ENCODE data around the gene ATP2C1.
A peak's percentile ranks its signal among the peaks of the same experiment; 100 is the strongest.
"Not testable (repeated sequence)": the region's sequence is repeated elsewhere in the genome, so short reads cannot be mapped to it uniquely, and the experiment has no call there.

ATP2C1 gene

DNA sequence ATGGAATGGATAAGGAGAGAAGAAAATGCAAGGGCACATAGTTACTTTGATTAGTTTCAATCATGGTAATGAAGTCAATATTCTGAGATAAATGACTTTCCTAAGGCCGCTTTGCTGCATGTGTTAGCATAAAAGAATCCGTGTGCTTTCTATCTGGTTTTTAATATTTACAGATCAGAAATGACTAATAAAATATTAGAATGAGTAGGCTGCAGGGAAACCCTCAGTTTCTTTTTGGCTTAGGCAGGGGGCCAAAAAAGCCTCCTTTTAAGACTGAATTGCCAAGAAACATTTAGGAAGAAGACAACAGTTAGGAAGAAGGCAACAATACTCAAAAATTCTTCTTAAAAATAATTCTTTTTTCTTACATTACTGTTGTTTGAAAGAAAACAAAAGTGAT, 144.4 kb downstream of the ATP2C1 start:
- Histone ChIP-seq H3K27ac (ENCODE audit: low read depth, low read length) (no peak overlapping the region), H3K4me2 (ENCODE audit: low read depth, low read length, poor library complexity, severe bottlenecking) (no peak overlapping the region)

DNA sequence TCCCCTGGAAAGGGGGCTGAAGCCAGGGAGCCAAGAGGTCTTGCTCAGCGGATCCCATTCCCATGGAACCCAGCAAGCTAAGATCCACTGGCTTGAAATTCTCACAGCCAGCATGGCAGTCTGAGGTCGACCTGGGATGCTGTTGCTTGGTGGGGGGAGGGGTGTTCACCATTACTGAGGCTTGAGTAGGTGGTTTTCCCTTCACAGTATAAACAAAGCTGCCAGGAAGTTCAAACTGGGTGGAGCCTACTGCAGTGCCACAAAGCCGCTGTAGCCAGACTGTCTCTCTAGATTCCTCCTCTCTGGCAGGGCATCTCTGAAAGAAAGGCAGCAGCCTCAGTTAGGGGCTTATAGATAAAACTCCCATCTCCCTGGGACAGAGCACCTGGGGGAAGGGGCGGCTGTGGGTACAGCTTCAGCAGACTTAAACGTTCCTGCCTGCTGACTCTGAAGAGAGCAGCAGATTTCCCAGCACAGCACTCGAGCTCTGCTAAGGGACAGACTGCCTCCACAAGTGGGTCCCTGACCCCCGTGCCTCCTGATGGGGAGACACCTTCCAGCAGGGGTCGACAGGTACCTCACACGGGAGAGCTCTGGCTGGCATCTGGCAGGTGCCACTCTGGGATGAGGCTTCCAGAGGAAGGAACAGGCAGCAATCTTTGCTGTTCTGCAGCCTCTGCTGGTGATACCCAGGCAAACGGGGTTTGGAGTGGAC, 148.5 kb downstream of the ATP2C1 start:
- not testable (repeated sequence) for H4K20me1 ChIP-seq (ENCODE audit: low read depth, low read length); H3K9me2 ChIP-seq (replicated peaks; ENCODE audit: insufficient read depth, low read length); H3K36me3 ChIP-seq (ENCODE audit: low read length); H3K27ac ChIP-seq (ENCODE audit: low read depth, low read length); H3K27me3 ChIP-seq (ENCODE audit: low read length); H3K4me2 ChIP-seq (ENCODE audit: low read depth, low read length, poor library complexity, severe bottlenecking); H3F3A ChIP-seq (ENCODE audit: insufficient read depth); H3K4me3 ChIP-seq (ENCODE audit: insufficient read depth, low read length, poor library complexity, severe bottlenecking); H3K9ac ChIP-seq (ENCODE audit: low read length); H3K9me3 ChIP-seq (ENCODE audit: insufficient read depth, low read length); H2AFZ ChIP-seq (ENCODE audit: low read depth, low read length, severe bottlenecking); H3K79me2 ChIP-seq (ENCODE audit: insufficient read depth, low read length)

More for the DNA sequence above, 144.4 kb downstream of the ATP2C1 start:
- Histone ChIP-seq H3F3A (ENCODE audit: insufficient read depth) (no peaks in the 10 kb centered on the region), H3K9me3 (ENCODE audit: insufficient read depth, low read length) (no peaks in the 10 kb centered on the region), H3K9me2 (replicated peaks; ENCODE audit: insufficient read depth, low read length) (no peaks in the 10 kb centered on the region), H3K79me2 (ENCODE audit: insufficient read depth, low read length) (no peaks in the 10 kb centered on the region), H2AFZ (ENCODE audit: low read depth, low read length, severe bottlenecking) (no peak overlapping the region), H3K9ac (ENCODE audit: low read length) (no peak overlapping the region), H3K4me3 (ENCODE audit: insufficient read depth, low read length, poor library complexity, severe bottlenecking) (no peak overlapping the region), H4K20me1 (ENCODE audit: low read depth, low read length) (no peaks in the 10 kb centered on the region), H3K36me3 (ENCODE audit: low read length) (no peaks in the 10 kb centered on the region), H3K27me3 (ENCODE audit: low read length) (no peaks in the 10 kb centered on the region)
- TF ChIP-seq EZH2phosphoT487 (conservative IDR thresholded peaks at IDR 0.05; ENCODE audit: low read length) (no peak), CTCF (IDR thresholded peaks at IDR 0.05; ENCODE audit: insufficient read depth, low read length, poor library complexity, severe bottlenecking) (no peak)

GRCh38 chr3:131047582-131047981, 153.7 kb downstream of the ATP2C1 start:
- peak; percentile 27 for TF ChIP-seq CTCF (IDR thresholded peaks at IDR 0.05; ENCODE audit: insufficient read depth, low read length, poor library complexity, severe bottlenecking)
- TF ChIP-seq EZH2phosphoT487 (conservative IDR thresholded peaks at IDR 0.05; ENCODE audit: low read length): no peak

GRCh38 chr3:131048030-131048429, 154.1 kb downstream of the ATP2C1 start:
- no peak overlapping the region for H3K27ac ChIP-seq (ENCODE audit: low read depth, low read length)
- H3K9me2 ChIP-seq (replicated peaks; ENCODE audit: insufficient read depth, low read length): no peaks in the 10 kb centered on the region
- TF ChIP-seq CTCF (IDR thresholded peaks at IDR 0.05; ENCODE audit: insufficient read depth, low read length, poor library complexity, severe bottlenecking) (no peak), EZH2phosphoT487 (conservative IDR thresholded peaks at IDR 0.05; ENCODE audit: low read length) (no peak)
- no peaks in the 10 kb centered on the region for H3K9me3 ChIP-seq (ENCODE audit: insufficient read depth, low read length)
- no peaks in the 10 kb centered on the region for H3K36me3 ChIP-seq (ENCODE audit: low read length)
- no peak overlapping the region for H3K9ac ChIP-seq (ENCODE audit: low read length)
- no peak overlapping the region for H3K4me2 ChIP-seq (ENCODE audit: low read depth, low read length, poor library complexity, severe bottlenecking)
- no peak overlapping the region for H3K4me3 ChIP-seq (ENCODE audit: insufficient read depth, low read length, poor library complexity, severe bottlenecking)
- H3K27me3 ChIP-seq (ENCODE audit: low read length): no peaks in the 10 kb centered on the region
- H3K79me2 ChIP-seq (ENCODE audit: insufficient read depth, low read length): no peaks in the 10 kb centered on the region
- no peaks in the 10 kb centered on the region for H3F3A ChIP-seq (ENCODE audit: insufficient read depth)
- no peaks in the 10 kb centered on the region for H4K20me1 ChIP-seq (ENCODE audit: low read depth, low read length)
- H2AFZ ChIP-seq (ENCODE audit: low read depth, low read length, severe bottlenecking): no peak overlapping the region

More at GRCh38 chr3:131047582-131047981, 153.7 kb downstream of the ATP2C1 start:
- no peaks in the 10 kb centered on the region for H3K27me3 ChIP-seq (ENCODE audit: low read length)
- no peak overlapping the region for H2AFZ ChIP-seq (ENCODE audit: low read depth, low read length, severe bottlenecking)
- H3F3A ChIP-seq (ENCODE audit: insufficient read depth): no peaks in the 10 kb centered on the region
- H3K27ac ChIP-seq (ENCODE audit: low read depth, low read length): no peak overlapping the region
- H3K9me3 ChIP-seq (ENCODE audit: insufficient read depth, low read length): no peaks in the 10 kb centered on the region
- H3K79me2 ChIP-seq (ENCODE audit: insufficient read depth, low read length): no peaks in the 10 kb centered on the region
- H3K4me3 ChIP-seq (ENCODE audit: insufficient read depth, low read length, poor library complexity, severe bottlenecking): no peak overlapping the region
- no peaks in the 10 kb centered on the region for H3K36me3 ChIP-seq (ENCODE audit: low read length)
- H3K9me2 ChIP-seq (replicated peaks; ENCODE audit: insufficient read depth, low read length): no peaks in the 10 kb centered on the region
- no peak overlapping the region for H3K9ac ChIP-seq (ENCODE audit: low read length)
- no peaks in the 10 kb centered on the region for H4K20me1 ChIP-seq (ENCODE audit: low read depth, low read length)
- no peak overlapping the region for H3K4me2 ChIP-seq (ENCODE audit: low read depth, low read length, poor library complexity, severe bottlenecking)

All from SU-DHL-6 (cell line).